HG02884 (cell line): ENCODE results near the gene CLDN6.

ENCODE experiments used
- ATAC-seq: cut with Tn5 transposase; IDR thresholded peaks from one replicate; pipeline ENCODE4 v1.9.1; 2021; ENCODE audit warnings: mild to moderate bottlenecking, moderate library complexity; ENCODE audit not compliant: unreplicated experiment

The CLDN6 gene

GRCh38 chr16:3015865-3016521 lies 2.0 kb downstream of the CLDN6 start:
- no peak for ATAC-seq

DNA sequence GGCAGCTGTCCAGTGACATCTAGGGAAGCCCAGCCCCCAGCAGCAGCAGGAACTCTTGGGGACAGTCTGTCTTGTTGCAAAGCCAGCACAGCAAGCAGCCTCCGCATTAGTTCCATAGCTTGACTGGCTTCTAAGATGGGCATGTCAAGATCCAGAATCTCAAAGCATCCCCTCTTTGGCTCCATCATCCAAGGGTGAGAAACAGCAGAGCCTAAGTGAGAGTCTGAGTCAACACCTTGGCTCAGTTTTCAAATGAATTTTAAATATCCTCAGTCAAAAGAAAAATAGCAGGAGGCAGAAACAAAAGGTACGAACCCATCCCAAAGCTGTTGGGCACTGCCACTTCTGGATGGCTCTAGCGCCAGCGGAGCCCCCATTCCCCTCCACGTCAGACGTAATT lies 3.0 kb downstream of the CLDN6 start:
- no peak for ATAC-seq

- no peak for ATAC-seq
Measured at GRCh38 chr16:3013998-3014690, 3.8 kb downstream of the CLDN6 start.

GRCh38 chr16:3013491-3013951 lies 4.5 kb downstream of the CLDN6 start:
- ATAC-seq = no peak

DNA sequence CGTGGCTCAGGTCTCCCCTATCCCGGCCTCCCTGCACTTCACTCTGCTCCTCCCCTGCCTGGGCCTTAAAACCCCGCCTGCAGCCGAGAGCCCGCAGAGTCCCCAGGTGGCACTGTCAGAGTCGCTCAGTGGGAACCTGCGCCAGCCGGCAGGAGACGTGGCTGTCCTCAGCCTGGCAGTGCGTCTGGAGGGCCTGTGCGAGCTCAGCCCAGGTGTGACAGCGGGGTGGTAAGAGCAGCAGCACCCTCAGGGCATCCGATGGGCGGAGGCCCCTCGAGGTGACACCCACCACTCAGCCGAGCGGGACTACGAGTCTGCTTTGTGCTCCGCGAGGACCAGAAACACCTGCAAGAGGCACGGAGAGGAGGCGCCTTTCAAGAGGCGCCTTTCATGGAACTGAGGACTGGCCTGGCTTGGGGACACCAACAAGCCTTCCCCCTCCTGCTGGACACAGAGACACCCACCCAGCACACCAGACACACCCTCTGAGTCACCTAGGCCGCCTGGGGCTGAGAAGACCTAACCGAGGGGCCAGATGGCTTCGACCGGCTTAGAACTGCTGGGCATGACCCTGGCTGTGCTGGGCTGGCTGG lies 5.1 kb downstream of the CLDN6 start, which contains the start of gene CLDN9:
Gene CLDN9 (plus strand): TSS at position 96 of the 593 bp plus-strand sequence. CDS start 440 bp downstream, at position 536.
- ATAC-seq = no peak

DNA sequence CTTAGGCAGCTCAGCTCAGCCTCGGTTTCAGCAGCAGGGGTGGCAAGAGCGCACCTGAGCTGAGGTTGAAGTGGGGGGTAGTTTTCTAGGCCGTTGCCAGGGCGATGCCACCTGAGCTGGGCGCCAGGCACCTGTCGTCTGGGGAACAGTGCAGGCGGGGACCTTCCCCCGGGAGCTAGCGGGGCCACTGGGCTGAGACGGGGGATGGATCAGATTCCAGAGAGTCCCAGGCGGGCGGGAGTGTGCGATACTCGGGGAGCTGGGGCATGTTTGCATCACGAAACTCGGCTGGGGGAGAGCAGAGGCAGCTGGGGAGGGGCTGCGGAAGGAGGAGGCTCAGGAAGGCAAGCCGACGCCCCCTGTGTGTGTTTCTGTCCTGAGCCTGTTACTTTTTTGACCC lies 5.7 kb downstream of the CLDN6 start:
- no peak for ATAC-seq

DNA sequence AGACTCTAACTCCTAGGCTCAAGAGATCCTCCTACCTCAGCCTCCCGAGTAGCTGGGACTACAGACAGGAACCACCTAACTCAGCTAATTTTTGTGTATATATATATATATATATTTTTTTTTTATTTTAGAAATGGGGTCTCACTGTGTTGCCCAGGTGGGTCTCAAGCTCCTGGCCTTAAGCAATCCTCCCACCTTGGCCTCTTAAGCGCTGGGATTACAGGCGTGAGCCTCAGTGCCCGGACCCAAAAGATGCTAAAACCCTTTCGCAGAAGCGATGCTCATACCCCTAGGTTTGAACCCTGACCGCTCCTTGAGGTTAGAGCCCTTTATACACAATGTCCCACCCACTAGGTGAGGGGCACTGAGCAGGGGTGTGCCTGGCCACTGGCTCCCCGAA lies 7.5 kb downstream of the CLDN6 start:
- ATAC-seq = no peak

DNA sequence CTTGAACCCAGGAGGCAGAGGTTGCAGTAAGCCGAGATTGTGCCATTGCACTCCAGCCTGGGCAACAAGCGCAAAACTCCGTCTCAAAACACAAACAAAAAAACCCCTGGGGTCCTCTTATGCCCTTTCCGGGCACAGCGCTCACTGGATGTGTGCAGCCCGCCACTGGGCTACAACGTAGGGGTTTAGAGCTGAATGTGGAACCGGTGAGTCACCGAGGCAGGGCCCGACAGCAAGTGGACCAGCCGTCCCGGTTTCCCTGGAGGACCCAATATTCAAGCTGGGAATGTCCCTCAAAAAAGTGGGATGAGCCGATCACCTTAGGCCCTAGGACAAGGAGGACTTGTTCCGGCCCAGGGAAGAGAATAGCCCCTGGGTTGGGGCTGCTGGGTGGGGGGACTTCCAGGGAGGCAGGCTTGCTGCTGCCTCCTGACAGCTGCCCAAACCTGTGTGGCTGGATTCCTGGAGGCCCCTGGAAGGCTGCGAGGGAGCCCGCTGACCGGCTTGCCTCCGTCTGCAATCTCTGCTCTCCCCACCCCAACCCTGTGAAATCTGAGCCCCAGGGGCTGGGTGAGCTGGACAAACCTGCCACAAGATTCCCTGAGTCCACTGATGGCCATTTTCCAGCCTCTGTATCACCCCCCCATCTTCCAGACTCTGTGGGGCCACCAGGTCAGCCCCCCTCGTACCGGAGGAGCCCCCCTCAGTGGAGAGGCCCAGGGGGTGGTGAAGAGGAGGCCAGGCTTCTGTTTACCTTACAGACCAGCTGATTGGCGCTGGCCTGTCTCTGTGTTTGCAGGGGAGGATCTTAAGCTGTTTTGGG lies 8.2 kb downstream of the CLDN6 start:
- ATAC-seq = no peak

- ATAC-seq = no peak
Measured at GRCh38 chr16:3008690-3009037, 9.3 kb downstream of the CLDN6 start.

DNA sequence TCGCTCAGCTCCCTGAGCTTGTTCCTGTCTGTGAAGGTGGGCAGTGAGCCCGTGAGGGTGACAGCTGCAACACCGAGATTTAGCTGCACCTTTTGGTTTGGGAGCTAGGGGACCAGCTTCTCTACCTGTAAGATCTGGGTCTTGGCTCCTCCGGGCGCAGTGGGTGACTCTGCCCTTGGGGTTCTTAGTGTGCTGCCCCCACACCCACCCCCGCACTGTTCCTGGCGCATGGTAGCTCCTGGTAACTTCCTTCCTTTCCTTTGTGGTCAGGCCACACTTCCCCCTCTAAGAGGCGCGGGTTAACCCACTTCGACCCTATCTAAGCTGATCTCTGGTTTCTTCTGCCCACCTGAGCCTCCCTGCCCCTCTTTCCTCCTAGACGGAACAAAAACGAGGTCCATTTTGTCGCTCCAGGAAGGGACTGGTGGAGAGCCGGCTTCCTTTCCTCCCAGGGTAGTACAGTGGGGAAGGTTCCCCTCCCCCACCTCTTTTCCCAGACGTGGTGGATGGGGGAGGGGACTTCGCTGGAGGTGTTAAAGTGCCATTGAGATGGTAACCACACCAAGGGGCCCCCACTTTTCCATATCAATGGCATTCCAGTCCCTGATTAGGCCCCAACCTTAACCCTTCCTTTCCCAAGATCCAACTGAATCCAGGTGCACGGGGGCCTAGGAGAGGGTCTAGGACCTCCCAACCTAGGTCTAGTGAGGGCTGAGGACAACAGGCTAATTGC lies 9.9 kb downstream of the CLDN6 start:
- ATAC-seq = no peak

- no peak for ATAC-seq
Measured at GRCh38 chr16:3007059-3007956, 10.7 kb downstream of the CLDN6 start.

- no peak for ATAC-seq
Measured at GRCh38 chr16:3004781-3005284, 13.2 kb downstream of the CLDN6 start.

- ATAC-seq = no peak
Measured at GRCh38 chr16:3004319-3004718, 13.7 kb downstream of the CLDN6 start.

DNA sequence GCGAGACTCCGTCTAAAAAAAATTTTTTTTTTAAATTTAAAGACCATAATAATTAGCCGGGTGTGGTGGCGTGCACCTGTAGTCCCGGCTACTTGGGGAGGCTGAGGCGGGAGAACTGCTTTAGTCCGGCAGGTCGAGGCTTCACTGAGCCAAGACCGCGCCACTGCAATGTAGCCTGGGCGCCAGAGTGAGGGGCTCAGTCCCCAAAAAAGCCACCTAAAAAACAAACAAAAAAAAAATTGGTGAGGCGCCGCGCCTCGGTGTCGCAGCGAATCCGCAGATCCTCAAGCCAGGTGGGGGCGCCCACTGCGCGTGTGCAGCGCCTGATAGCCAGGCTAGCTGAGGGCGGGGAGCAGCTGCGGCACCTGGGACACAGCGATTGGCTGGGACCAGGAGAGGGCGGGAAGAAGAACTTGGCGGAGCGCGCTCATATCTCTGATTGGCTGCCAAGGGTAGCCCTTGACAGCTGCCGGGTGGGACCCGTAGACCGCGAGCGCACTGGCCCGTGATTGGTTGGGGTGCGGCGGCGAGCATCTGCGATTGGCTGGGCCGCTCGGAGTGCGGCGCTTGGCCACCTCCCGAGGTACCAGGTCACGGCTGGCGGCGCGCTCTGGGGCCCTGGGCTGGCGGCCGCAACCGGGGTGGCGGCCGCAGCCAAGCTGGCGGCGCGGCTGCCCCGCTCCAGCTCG lies 14.3 kb downstream of the CLDN6 start:
- ATAC-seq = peak; percentile 96

GRCh38 chr16:3001316-3001715 lies 16.7 kb downstream of the CLDN6 start:
- ATAC-seq = no peak

DNA sequence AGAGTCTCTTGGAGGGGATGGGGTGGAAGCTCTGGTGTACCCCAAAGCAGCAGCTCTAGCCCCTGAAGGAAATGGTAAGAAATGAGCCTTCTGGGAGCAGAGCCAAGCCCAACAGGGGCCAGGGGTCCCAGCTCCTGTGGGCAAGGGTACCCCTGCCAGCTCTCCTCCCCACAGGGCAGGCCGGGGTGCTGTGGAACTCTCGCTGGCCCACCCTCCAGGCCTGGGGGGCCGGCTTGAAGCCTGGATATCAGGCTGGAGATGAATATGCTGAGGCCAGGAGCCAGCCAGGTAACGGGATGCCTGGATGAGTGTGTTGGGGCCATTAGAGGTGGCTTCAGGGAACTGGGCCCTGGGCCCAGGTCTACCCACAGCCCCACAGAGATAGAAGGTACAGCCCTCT lies 17.4 kb downstream of the CLDN6 start:
- no peak for ATAC-seq

- no peak for ATAC-seq
Measured at GRCh38 chr16:2999929-3000328, 18.1 kb downstream of the CLDN6 start.

GRCh38 chr16:2996298-2996697 lies 21.7 kb downstream of the CLDN6 start:
- no peak for ATAC-seq
